ENCODE results near the gene MYO5C.

MYO5C gene

GRCh38 chr15:52317022-52317421, 21.4 kb upstream of the MYO5C start:
- H3K27me3 Mint-ChIP-seq (ENCODE audit: low read depth) = no peaks in the 10 kb centered on the region

GRCh38 chr15:52309154-52309548, 13.5 kb upstream of the MYO5C start:
- no peaks in the 10 kb centered on the region for H3K36me3 Mint-ChIP-seq (ENCODE audit: low read depth)
- no peaks in the 10 kb centered on the region for H3K4me1 Mint-ChIP-seq
- no peaks in the 10 kb centered on the region for H3K27me3 Mint-ChIP-seq (ENCODE audit: low read depth)
- no peak overlapping the region for H3K4me3 Mint-ChIP-seq
- H3K27ac Mint-ChIP-seq = peak overlapping the region in 1 of 3 experiments; percentile 73
- no peaks in the 10 kb centered on the region for H3K9me3 Mint-ChIP-seq
- no peak for TF ChIP-seq CTCF (IDR thresholded peaks at IDR 0.05; ENCODE audit: unreplicated experiment in 3 of 3)

More at GRCh38 chr15:52317022-52317421, 21.4 kb upstream of the MYO5C start:
- H3K36me3 Mint-ChIP-seq (ENCODE audit: low read depth) = peaks cover 14% of the 10 kb centered on the region
- no peaks in the 10 kb centered on the region for H3K4me1 Mint-ChIP-seq
- TF ChIP-seq CTCF (IDR thresholded peaks at IDR 0.05; ENCODE audit: unreplicated experiment in 3 of 3) = no peak
- no peaks in the 10 kb centered on the region for H3K9me3 Mint-ChIP-seq
- H3K27ac Mint-ChIP-seq = no peak overlapping the region
- no peak overlapping the region for H3K4me3 Mint-ChIP-seq

GRCh38 chr15:52308446-52309153, 13.0 kb upstream of the MYO5C start:
- Mint-ChIP-seq H3K27ac (peak overlapping the region in 1 of 3 experiments; percentile 73), H3K27me3 (ENCODE audit: low read depth) (no peaks in the 10 kb centered on the region), H3K36me3 (ENCODE audit: low read depth) (no peaks in the 10 kb centered on the region), H3K9me3 (no peaks in the 10 kb centered on the region), H3K4me1 (no peaks in the 10 kb centered on the region), H3K4me3 (no peak overlapping the region)
- no peak for TF ChIP-seq CTCF (IDR thresholded peaks at IDR 0.05; ENCODE audit: unreplicated experiment in 3 of 3)

GRCh38 chr15:52307847-52308246, 12.2 kb upstream of the MYO5C start:
- Mint-ChIP-seq H3K9me3 (no peaks in the 10 kb centered on the region), H3K4me1 (no peaks in the 10 kb centered on the region), H3K27me3 (ENCODE audit: low read depth) (no peaks in the 10 kb centered on the region), H3K4me3 (no peak overlapping the region), H3K36me3 (ENCODE audit: low read depth) (no peaks in the 10 kb centered on the region), H3K27ac (no peak overlapping the region)
- no peak for TF ChIP-seq CTCF (IDR thresholded peaks at IDR 0.05; ENCODE audit: unreplicated experiment in 3 of 3)

GRCh38 chr15:52306270-52306669, 10.7 kb upstream of the MYO5C start:
- no peak overlapping the region for H3K27ac Mint-ChIP-seq
- no peaks in the 10 kb centered on the region for H3K4me1 Mint-ChIP-seq
- H3K9me3 Mint-ChIP-seq = peaks cover 2% of the 10 kb centered on the region
- H3K4me3 Mint-ChIP-seq = no peak overlapping the region
- no peaks in the 10 kb centered on the region for H3K36me3 Mint-ChIP-seq (ENCODE audit: low read depth)
- no peaks in the 10 kb centered on the region for H3K27me3 Mint-ChIP-seq (ENCODE audit: low read depth)
- no peak for TF ChIP-seq CTCF (IDR thresholded peaks at IDR 0.05; ENCODE audit: unreplicated experiment in 3 of 3)

All from nephron (organoid).